SK-N-MC (cell line): Measurements from ENCODE around the gene PRIM2.
"Not testable (repeated sequence)": the region's sequence is repeated elsewhere in the genome, so short reads cannot be mapped to it uniquely, and the experiment has no call there.

ENCODE experiments used
- EZH2 ChIP-seq: fragments of 200-600 bp; sonication (generic); IDR thresholded peaks from one replicate; pipeline ENCODE4 v1.6.1; 2017; ENCODE audit warnings: antibody characterized with exemption
- FOXP2 ChIP-seq: optimal IDR thresholded peaks from 2 replicates; pipeline ENCODE3; 2011; ENCODE audit warnings: mild to moderate bottlenecking, moderate library complexity; ENCODE audit not compliant: insufficient read depth; ENCODE audit errors: extremely low read length, control extremely low read depth
- POLR2AphosphoS5 ChIP-seq: IDR thresholded peaks from 2 replicates; pipeline ENCODE4 v1.6.1; 2012; ENCODE audit warnings: mild to moderate bottlenecking, low read depth, low read length, borderline replicate concordance

- TF ChIP-seq EZH2, POLR2AphosphoS5, FOXP2: not testable (repeated sequence)
Observed at GRCh38 chr6:57572844-57573243, 255.4 kb downstream of the PRIM2 start.
